Endodermal cell (in vitro differentiated cells): Measurements from ENCODE around the gene OTOGL. TPM values are rescaled to one million over a fixed set of nuclear protein-coding genes. Genes with fewer than 3 reads are reported as not detected.

Experiments
- DNase-seq: peaks from one replicate; pipeline ENCODE4 v3.0.0-alpha.2; 2017
- H3K27ac ChIP-seq: 2 replicates; pipeline ENCODE4 v1.5.1; 2013; ENCODE audit warnings: mild to moderate bottlenecking, low read depth, low read length, moderate library complexity
- H3K27me3 ChIP-seq: 2 replicates; pipeline ENCODE4 v1.6.1; 2013; ENCODE audit warnings: mild to moderate bottlenecking, low read length, moderate library complexity; ENCODE audit not compliant: insufficient read depth, control insufficient read depth, poor library complexity, severe bottlenecking
- H3K36me3 ChIP-seq: 2 replicates; pipeline ENCODE4 v1.7.0; 2013; ENCODE audit warnings: mild to moderate bottlenecking, low read length, moderate library complexity; ENCODE audit not compliant: control insufficient read depth, insufficient read depth
- H3K4me1 ChIP-seq: one replicate; pipeline ENCODE4 v1.7.0; 2013; ENCODE audit warnings: low read length; ENCODE audit not compliant: control insufficient read depth, insufficient read depth
- H3K4me3 ChIP-seq: 2 replicates; pipeline ENCODE4 v1.5.1; 2013; ENCODE audit warnings: mild to moderate bottlenecking, low read length, moderate library complexity
- H3K9ac ChIP-seq: 2 replicates; pipeline ENCODE4 v1.6.1; 2013; ENCODE audit warnings: mild to moderate bottlenecking, low read length, moderate library complexity; ENCODE audit not compliant: poor library complexity, severe bottlenecking; ENCODE audit errors: extremely low read depth
- H3K9me3 ChIP-seq: 2 replicates; pipeline ENCODE4 v1.6.1; 2013; ENCODE audit warnings: mild to moderate bottlenecking, low read length, moderate library complexity; ENCODE audit not compliant: control insufficient read depth
- H3K27ac Mint-ChIP-seq: 2 replicates; pipeline ENCODE4 v1.8.0; 2020; ENCODE audit warnings: mixed read lengths
- H3K27me3 Mint-ChIP-seq: 2 replicates; pipeline ENCODE4 v1.8.0; 2021; ENCODE audit warnings: mild to moderate bottlenecking, mixed read lengths; ENCODE audit not compliant: insufficient read depth
- H3K36me3 Mint-ChIP-seq: 2 replicates; pipeline ENCODE4 v1.8.0; 2020; ENCODE audit warnings: low read depth, mixed read lengths
- H3K4me1 Mint-ChIP-seq: 2 replicates; pipeline ENCODE4 v1.8.0; 2020; ENCODE audit warnings: mixed read lengths
- H3K4me3 Mint-ChIP-seq: 2 replicates; pipeline ENCODE4 v1.8.0; 2020; ENCODE audit warnings: mild to moderate bottlenecking, moderate library complexity, mixed read lengths
- H3K9me3 Mint-ChIP-seq: 2 replicates; pipeline ENCODE4 v1.8.0; 2020; ENCODE audit warnings: mild to moderate bottlenecking, mixed read lengths
- WGBS, 2 experiments: methylation state at CpG; one replicate each; pipeline versions ENCODE4 v1.1.5 to v1.1.7; 2013; ENCODE audit warnings: missing lambda C conversion rate in 2 of 2, mixed read lengths in 1 of 2; ENCODE audit not compliant: insufficient coverage in 1 of 2, insufficient read length in 1 of 2; 5-methylcytosine and 5-hydroxymethylcytosine counted together
- total RNA-seq, 2 donors: library from RNA; stranded (reverse); fragmentation: NEBNext Ultra II Directional in 1 of 2; extraction: Animal tissue kit (Norgen Biotek cat#: 25700) in 1 of 2; gene quantifications; 2 replicates in 1 of 2; 3 replicates in 1 of 2; pipeline ENCODE4 v1.2.1, GENCODE V29; 2021
- TF ChIP-seq, protein P1 (sequence below): fragments of 200-600 bp; sonication (generic); conservative IDR thresholded peaks from 2 replicates; pipeline ENCODE4 v1.5.0; 2021; ENCODE audit warnings: antibody characterized with exemption, mild to moderate bottlenecking

The OTOGL gene
- total RNA-seq, 2 donors from 2014 or later = 2.4 to 11.4 TPM

GRCh38 chr12:80261403-80261802 is 162.1 kb downstream of the OTOGL start:
- H3K27ac Mint-ChIP-seq = no peak overlapping the region
- H3K9me3 Mint-ChIP-seq = no peaks in the 10 kb centered on the region
- H3K36me3 Mint-ChIP-seq = no peaks in the 10 kb centered on the region
- Histone ChIP-seq H3K4me1 (peaks cover 4% of the 10 kb centered on the region), H3K27me3 (no peaks in the 10 kb centered on the region), H3K27ac (no peak overlapping the region), H3K4me3 (no peak overlapping the region), H3K9ac (no peak overlapping the region), H3K9me3 (no peaks in the 10 kb centered on the region), H3K36me3 (no peaks in the 10 kb centered on the region)
- H3K4me1 Mint-ChIP-seq = peaks cover 46% of the 10 kb centered on the region
- no peak overlapping the region for H3K4me3 Mint-ChIP-seq
- TF ChIP-seq, protein P1, sequence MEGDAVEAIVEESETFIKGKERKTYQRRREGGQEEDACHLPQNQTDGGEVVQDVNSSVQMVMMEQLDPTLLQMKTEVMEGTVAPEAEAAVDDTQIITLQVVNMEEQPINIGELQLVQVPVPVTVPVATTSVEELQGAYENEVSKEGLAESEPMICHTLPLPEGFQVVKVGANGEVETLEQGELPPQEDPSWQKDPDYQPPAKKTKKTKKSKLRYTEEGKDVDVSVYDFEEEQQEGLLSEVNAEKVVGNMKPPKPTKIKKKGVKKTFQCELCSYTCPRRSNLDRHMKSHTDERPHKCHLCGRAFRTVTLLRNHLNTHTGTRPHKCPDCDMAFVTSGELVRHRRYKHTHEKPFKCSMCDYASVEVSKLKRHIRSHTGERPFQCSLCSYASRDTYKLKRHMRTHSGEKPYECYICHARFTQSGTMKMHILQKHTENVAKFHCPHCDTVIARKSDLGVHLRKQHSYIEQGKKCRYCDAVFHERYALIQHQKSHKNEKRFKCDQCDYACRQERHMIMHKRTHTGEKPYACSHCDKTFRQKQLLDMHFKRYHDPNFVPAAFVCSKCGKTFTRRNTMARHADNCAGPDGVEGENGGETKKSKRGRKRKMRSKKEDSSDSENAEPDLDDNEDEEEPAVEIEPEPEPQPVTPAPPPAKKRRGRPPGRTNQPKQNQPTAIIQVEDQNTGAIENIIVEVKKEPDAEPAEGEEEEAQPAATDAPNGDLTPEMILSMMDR = no peak
- no peaks in the 10 kb centered on the region for H3K27me3 Mint-ChIP-seq
- DNase-seq = no peak
- 93 to 100% methylated on average over 1 to 3 of the region's 3 CpGs for WGBS, 2 experiments

GRCh38 chr12:80262346-80262745 is 163.0 kb downstream of the OTOGL start:
- TF ChIP-seq, protein P1 = no peak
- no peaks in the 10 kb centered on the region for H3K27me3 ChIP-seq
- no peak overlapping the region for H3K27ac Mint-ChIP-seq
- no peak overlapping the region for H3K27ac ChIP-seq
- peaks cover 37% of the 10 kb centered on the region for H3K4me1 Mint-ChIP-seq
- H3K9ac ChIP-seq = no peak overlapping the region
- H3K9me3 Mint-ChIP-seq = no peaks in the 10 kb centered on the region
- H3K9me3 ChIP-seq = no peaks in the 10 kb centered on the region
- H3K4me1 ChIP-seq = peaks cover 4% of the 10 kb centered on the region
- no peak for DNase-seq
- H3K36me3 ChIP-seq = no peaks in the 10 kb centered on the region
- no peak overlapping the region for H3K4me3 ChIP-seq
- no peaks in the 10 kb centered on the region for H3K27me3 Mint-ChIP-seq
- no peaks in the 10 kb centered on the region for H3K36me3 Mint-ChIP-seq
- H3K4me3 Mint-ChIP-seq = no peak overlapping the region
- WGBS, 2 experiments = 100% methylated on average over 1 of the region's 1 CpG; no CpG with 5 or more reads in 1 of the 2 experiments

DNA sequence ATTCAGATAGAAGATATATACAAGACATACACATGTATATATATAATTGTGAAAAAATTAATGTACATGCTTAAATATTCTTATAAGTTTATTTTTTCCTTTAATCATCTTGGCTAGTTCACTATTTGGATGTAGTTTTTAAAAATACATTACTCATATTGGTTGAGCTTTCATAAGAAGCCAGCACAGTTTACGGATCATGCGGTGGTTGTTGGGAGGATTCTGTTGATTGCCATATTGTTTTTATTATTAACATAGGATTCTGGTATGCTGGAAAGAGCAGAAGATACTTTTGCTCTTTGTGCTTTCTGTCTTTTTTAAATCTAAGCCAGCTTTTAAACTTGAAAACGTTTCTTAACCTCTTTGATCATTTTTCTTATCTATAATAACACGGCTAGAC is 163.4 kb downstream of the OTOGL start:
- DNase-seq = no peak

More for the DNA sequence above, 163.4 kb downstream of the OTOGL start:
- H3K36me3 ChIP-seq = no peaks in the 10 kb centered on the region
- H3K27ac ChIP-seq = no peak overlapping the region
- Mint-ChIP-seq H3K4me1 (peaks cover 35% of the 10 kb centered on the region), H3K36me3 (no peaks in the 10 kb centered on the region), H3K4me3 (no peak overlapping the region), H3K9me3 (no peaks in the 10 kb centered on the region), H3K27me3 (no peaks in the 10 kb centered on the region), H3K27ac (no peak overlapping the region)
- H3K9ac ChIP-seq = no peak overlapping the region
- H3K9me3 ChIP-seq = no peaks in the 10 kb centered on the region
- TF ChIP-seq, protein P1 = no peak
- H3K4me1 ChIP-seq = peaks cover 4% of the 10 kb centered on the region
- WGBS, 2 experiments = 67 to 81% methylated on average over 2 to 4 of the region's 4 CpGs
- H3K27me3 ChIP-seq = no peaks in the 10 kb centered on the region
- no peak overlapping the region for H3K4me3 ChIP-seq
